ENCODE results near the gene MAPKAP1. TPM values are rescaled to one million over a fixed set of nuclear protein-coding genes. Genes with fewer than 3 reads are reported as not detected.

MAPKAP1 gene
- total RNA-seq, 2 experiments from 2014 or later: 66.2 to 78.8 TPM

DNA sequence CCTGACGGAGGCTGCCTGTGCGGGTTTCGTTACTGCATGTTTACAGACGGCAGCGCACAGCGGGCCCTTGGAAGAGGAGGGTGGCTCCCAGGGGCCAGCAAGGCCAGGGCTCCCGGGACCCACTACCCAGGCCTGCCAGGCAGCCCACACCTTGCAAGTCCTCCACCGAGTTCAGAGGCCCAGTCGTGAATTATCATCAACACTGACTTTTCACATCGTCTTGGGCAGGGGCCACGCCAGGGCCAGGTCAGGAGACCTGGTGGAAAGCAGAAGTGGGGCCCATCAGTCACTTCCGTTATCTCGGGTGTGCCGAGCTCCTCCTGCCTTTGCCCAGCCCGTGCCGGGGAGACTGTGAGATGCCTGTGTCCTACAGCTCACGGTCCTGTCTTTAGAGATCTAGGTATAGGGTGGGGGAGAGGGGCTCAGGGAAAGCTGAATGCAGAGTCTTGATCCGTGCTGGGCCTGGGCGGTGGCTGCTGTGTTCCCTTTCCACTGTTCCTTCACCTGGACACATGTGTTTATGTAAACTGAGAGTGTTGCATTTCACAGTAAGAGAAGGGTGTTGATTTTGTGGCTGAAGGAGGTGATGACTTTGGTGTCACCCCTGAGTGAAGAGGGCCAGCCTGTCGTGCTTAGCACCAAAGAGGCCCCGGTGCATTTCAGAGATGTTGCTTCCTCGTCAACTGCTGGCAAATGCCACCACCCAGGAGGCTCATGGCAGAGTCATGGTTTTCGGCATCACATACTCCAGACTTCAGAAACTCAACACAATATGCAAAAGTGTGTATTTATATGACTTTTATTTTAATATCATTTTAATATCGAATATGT is 270.2 kb downstream of the MAPKAP1 start:
- Histone ChIP-seq H3K36me3 (ENCODE audit: insufficient read depth, low read length) (no peaks in the 10 kb centered on the region), H3K4me3 (ENCODE audit: low read depth, low read length, poor library complexity, severe bottlenecking) (no peak overlapping the region), H3K9me3 (ENCODE audit: low read length) (no peaks in the 10 kb centered on the region), H3K4me1 (ENCODE audit: insufficient read depth, low read length, poor library complexity, severe bottlenecking) (no peaks in the 10 kb centered on the region), H3K27ac (ENCODE audit: low read depth, low read length, poor library complexity, severe bottlenecking) (no peak overlapping the region), H3K4me2 (ENCODE audit: low read length) (no peak overlapping the region), H2AFZ (ENCODE audit: low read length) (no peak overlapping the region), H3K9me2 (ENCODE audit: insufficient read depth, low read length) (no peaks in the 10 kb centered on the region), H3K79me2 (ENCODE audit: insufficient read depth, low read depth, low read length) (no peaks in the 10 kb centered on the region), H4K20me1 (ENCODE audit: insufficient read depth, low read length) (no peaks in the 10 kb centered on the region)
- no peak for TF ChIP-seq EZH2phosphoT487 (IDR thresholded peaks at IDR 0.05; ENCODE audit: borderline replicate concordance, low read depth, low read length)
- TF ChIP-seq, protein P1, sequence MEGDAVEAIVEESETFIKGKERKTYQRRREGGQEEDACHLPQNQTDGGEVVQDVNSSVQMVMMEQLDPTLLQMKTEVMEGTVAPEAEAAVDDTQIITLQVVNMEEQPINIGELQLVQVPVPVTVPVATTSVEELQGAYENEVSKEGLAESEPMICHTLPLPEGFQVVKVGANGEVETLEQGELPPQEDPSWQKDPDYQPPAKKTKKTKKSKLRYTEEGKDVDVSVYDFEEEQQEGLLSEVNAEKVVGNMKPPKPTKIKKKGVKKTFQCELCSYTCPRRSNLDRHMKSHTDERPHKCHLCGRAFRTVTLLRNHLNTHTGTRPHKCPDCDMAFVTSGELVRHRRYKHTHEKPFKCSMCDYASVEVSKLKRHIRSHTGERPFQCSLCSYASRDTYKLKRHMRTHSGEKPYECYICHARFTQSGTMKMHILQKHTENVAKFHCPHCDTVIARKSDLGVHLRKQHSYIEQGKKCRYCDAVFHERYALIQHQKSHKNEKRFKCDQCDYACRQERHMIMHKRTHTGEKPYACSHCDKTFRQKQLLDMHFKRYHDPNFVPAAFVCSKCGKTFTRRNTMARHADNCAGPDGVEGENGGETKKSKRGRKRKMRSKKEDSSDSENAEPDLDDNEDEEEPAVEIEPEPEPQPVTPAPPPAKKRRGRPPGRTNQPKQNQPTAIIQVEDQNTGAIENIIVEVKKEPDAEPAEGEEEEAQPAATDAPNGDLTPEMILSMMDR (conservative IDR thresholded peaks at IDR 0.05; ENCODE audit: low read length): no peak
- intact Hi-C loops (cut with micrococcal nuclease; ENCODE audit: unreplicated experiment): no loop called here
- ChIA-PET CTCF (ENCODE audit: unreplicated experiment) (no interaction called here), POLR2A (interaction anchor here (0.6 kb wide), 1 partner anchor 293 kb away, joined by 3 read pairs; the partner anchor contains the start of gene SCAI)
- DNase-seq (ENCODE audit: low spot score): no peak
- BruUV-seq (replicated peaks): no TSS peak

- ChIA-PET CTCF (ENCODE audit: unreplicated experiment) (interaction anchor here (0.7 kb wide), 1 partner anchor 95 kb away, joined by 3 read pairs; no protein-coding TSS in a partner anchor), POLR2A (interaction anchor here (0.6 kb wide), 1 partner anchor 292 kb away, joined by 3 read pairs; the partner anchor contains the start of gene SCAI)
- H3K4me2 ChIP-seq (ENCODE audit: low read length): no peak overlapping the region
- H4K20me1 ChIP-seq (ENCODE audit: insufficient read depth, low read length): no peaks in the 10 kb centered on the region
- intact Hi-C loops (cut with micrococcal nuclease; ENCODE audit: unreplicated experiment): no loop called here
- TF ChIP-seq, protein P1 (conservative IDR thresholded peaks at IDR 0.05; ENCODE audit: low read length): no peak
- no peak for TF ChIP-seq EZH2phosphoT487 (IDR thresholded peaks at IDR 0.05; ENCODE audit: borderline replicate concordance, low read depth, low read length)
- no peaks in the 10 kb centered on the region for H3K36me3 ChIP-seq (ENCODE audit: insufficient read depth, low read length)
- BruUV-seq (replicated peaks): no TSS peak
- H3K4me1 ChIP-seq (ENCODE audit: insufficient read depth, low read length, poor library complexity, severe bottlenecking): no peaks in the 10 kb centered on the region
- H3K4me3 ChIP-seq (ENCODE audit: low read depth, low read length, poor library complexity, severe bottlenecking): no peak overlapping the region
- H3K27ac ChIP-seq (ENCODE audit: low read depth, low read length, poor library complexity, severe bottlenecking): no peak overlapping the region
- no peaks in the 10 kb centered on the region for H3K9me2 ChIP-seq (ENCODE audit: insufficient read depth, low read length)
- H2AFZ ChIP-seq (ENCODE audit: low read length): no peak overlapping the region
- H3K9me3 ChIP-seq (ENCODE audit: low read length): no peaks in the 10 kb centered on the region
- H3K79me2 ChIP-seq (ENCODE audit: insufficient read depth, low read depth, low read length): no peaks in the 10 kb centered on the region
- DNase-seq (ENCODE audit: low spot score): no peak
Observed at GRCh38 chr9:125435776-125436612, 271.0 kb downstream of the MAPKAP1 start.
